NCI-H187 treated with DMSO at 0.1 percent for 48 hours (cell line): Measurements from ENCODE around the gene CHMP4A.
"Not testable (repeated sequence)": the region's sequence is repeated elsewhere in the genome, so short reads cannot be mapped to it uniquely, and the experiment has no call there.

ENCODE experiments used
- DNase-seq: peaks from one replicate; lab custom pipeline; 2025; lab: John Stamatoyannopoulos, UW

Gene CHMP4A

GRCh38 chr14:24246765-24247212, 33.5 kb upstream of the CHMP4A start:
- no peak for DNase-seq

GRCh38 chr14:24245350-24245749, 32.1 kb upstream of the CHMP4A start:
- DNase-seq, result not testable (repeated sequence)

- DNase-seq, result no peak
These were observed 30.1 kb upstream of the CHMP4A start for GRCh38 chr14:24243336-24243836.

GRCh38 chr14:24241829-24242443, 28.6 kb upstream of the CHMP4A start:
- peak; percentile 93 for DNase-seq

GRCh38 chr14:24240110-24240918, 27.0 kb upstream of the CHMP4A start:
- no peak for DNase-seq

- no peak for DNase-seq
These were observed 25.3 kb upstream of the CHMP4A start for GRCh38 chr14:24238527-24239037.

- DNase-seq, result no peak
These were observed 24.8 kb upstream of the CHMP4A start for GRCh38 chr14:24238123-24238522.

GRCh38 chr14:24237463-24237955, 24.2 kb upstream of the CHMP4A start:
- no peak for DNase-seq

- DNase-seq, result no peak
These were observed 23.6 kb upstream of the CHMP4A start for GRCh38 chr14:24236689-24237462.

GRCh38 chr14:24235804-24236688, 22.8 kb upstream of the CHMP4A start:
- no peak for DNase-seq

GRCh38 chr14:24234095-24235005, 21.1 kb upstream of the CHMP4A start:
- no peak for DNase-seq

- DNase-seq, result no peak
These were observed 20.2 kb upstream of the CHMP4A start for GRCh38 chr14:24233538-24233866.

- peak; percentile 49 for DNase-seq
These were observed 19.6 kb upstream of the CHMP4A start, which contains the start of gene GMPR2 for GRCh38 chr14:24232645-24233537. GMPR2 (plus strand) TSS chr14:24232929; CDS start chr14:24233254, 325 bp downstream.

GRCh38 chr14:24232121-24232644, 18.9 kb upstream of the CHMP4A start, which contains the start of gene NEDD8:
NEDD8 (minus strand) TSS chr14:24232367; CDS start chr14:24232267, 100 bp downstream.
- peak; percentile 82 for DNase-seq

- DNase-seq, result no peak
These were observed 18.2 kb upstream of the CHMP4A start for GRCh38 chr14:24231263-24232120.

GRCh38 chr14:24228902-24229301, 15.6 kb upstream of the CHMP4A start:
- DNase-seq, result no peak

- DNase-seq, result no peak
These were observed 13.2 kb upstream of the CHMP4A start for GRCh38 chr14:24226473-24226872.
